Smooth muscle cell of bladder (primary cell): ENCODE measurements around the gene ADD3. TPM values are rescaled to one million over a fixed set of nuclear protein-coding genes. Genes with fewer than 3 reads are reported as not detected.

Source experiments
- total RNA-seq: library from RNA; depleted of rRNA; stranded (reverse); fragments of >200 nt; gene quantifications from 2 replicates; pipeline ENCODE4 v1.2.3, GENCODE V29; 2014

Gene ADD3, protein sequence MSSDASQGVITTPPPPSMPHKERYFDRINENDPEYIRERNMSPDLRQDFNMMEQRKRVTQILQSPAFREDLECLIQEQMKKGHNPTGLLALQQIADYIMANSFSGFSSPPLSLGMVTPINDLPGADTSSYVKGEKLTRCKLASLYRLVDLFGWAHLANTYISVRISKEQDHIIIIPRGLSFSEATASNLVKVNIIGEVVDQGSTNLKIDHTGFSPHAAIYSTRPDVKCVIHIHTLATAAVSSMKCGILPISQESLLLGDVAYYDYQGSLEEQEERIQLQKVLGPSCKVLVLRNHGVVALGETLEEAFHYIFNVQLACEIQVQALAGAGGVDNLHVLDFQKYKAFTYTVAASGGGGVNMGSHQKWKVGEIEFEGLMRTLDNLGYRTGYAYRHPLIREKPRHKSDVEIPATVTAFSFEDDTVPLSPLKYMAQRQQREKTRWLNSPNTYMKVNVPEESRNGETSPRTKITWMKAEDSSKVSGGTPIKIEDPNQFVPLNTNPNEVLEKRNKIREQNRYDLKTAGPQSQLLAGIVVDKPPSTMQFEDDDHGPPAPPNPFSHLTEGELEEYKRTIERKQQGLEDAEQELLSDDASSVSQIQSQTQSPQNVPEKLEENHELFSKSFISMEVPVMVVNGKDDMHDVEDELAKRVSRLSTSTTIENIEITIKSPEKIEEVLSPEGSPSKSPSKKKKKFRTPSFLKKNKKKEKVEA
- total RNA-seq: 183 and 205 TPM in 2 replicates

DNA sequence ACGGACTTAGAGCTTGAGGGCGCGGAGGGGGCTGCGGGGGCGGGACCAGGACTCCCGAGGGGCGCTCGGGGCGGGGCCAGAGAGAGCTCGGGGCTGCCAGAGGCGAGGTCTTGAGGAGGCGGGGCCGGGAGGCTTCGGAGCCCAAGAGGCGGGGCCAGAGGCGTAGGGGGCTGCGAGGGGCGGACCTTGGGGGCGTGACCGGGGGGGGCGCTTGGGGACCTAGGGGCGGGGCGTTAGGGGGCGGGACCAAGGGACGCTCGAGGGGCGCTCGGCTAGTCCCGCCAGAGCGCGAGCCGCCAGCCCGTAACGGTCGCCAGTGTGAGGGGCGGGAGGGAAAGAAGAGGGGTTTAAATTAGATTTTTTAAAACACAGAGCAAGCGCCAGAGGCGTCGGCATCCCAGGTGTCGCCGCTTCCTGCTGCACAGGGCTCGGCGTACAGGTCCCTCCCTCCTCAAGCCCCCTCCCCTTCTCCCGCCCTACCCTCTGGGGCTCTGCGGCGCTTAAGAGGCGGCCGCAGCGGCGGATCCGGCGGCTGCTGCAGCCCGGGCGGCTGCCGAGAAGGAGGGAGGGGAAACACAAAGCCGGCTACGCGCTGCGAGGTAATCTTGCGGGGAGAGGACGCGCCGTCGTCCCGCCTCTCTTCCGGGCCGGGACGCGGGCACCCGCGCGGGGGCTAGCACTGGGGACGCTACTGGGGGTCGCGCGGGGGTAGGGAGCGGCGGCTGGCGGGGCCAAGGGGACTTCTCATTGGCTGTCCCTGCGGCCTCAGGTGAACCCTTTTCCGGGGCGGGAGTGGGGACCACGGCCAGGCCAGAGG, at the start of gene ADD3:
Gene ADD3 (plus strand): TSS at position 284 of the 817 bp plus-strand sequence. CDS start 92,670 bp downstream, outside the sequence.

Other genes with a start within 250 kb of the ADD3 start
- 149 and 184 TPM in 2 replicates for gene XPNPEP1, start 84.5 kb upstream of the ADD3 start, total RNA-seq
- gene MXI1, start 199.6 kb downstream of the ADD3 start, total RNA-seq: 20.9 and 36.0 TPM in 2 replicates